ENCODE results near the gene ST7.

- TF ChIP-seq CTCF (optimal IDR thresholded peaks at IDR 0.05 in 1 of 3, IDR thresholded peaks at IDR 0.05 in 1 of 3, conservative IDR thresholded peaks at IDR 0.05 in 1 of 3; ENCODE audit: extremely low read depth in 1 of 3, insufficient read depth in 2 of 3, low read length in 3 of 3) (no peak), EZH2 (IDR thresholded peaks at IDR 0.05; ENCODE audit: low read length) (no peak)
Measured at GRCh38 chr7:116932566-116932965, 20.7 kb upstream of the ST7 start.
